ENCODE results near the gene HIGD1C. TPM values are rescaled to one million over a fixed set of nuclear protein-coding genes. Genes with fewer than 3 reads are reported as not detected.

HIGD1C gene
- total and polyA plus RNA-seq, 2 donors (not counting 1 experiment from before 2014, with no cell fraction given) = not detected

- H3K36me3 ChIP-seq (ENCODE audit: control insufficient read depth, insufficient read depth, low read length) = no peaks in the 10 kb centered on the region
- peak overlapping the region; percentile 18 for H3K27ac ChIP-seq (ENCODE audit: insufficient read depth, low read length)
- peak overlapping the region; percentile 85 for H2AFZ ChIP-seq (ENCODE audit: low read length)
- H3K4me1 ChIP-seq (ENCODE audit: control insufficient read depth, extremely low read depth, insufficient read depth, low read length) = peaks cover 4% of the 10 kb centered on the region
- H4K20me1 ChIP-seq (ENCODE audit: control insufficient read depth, extremely low read depth, insufficient read depth, low read length) = no peaks in the 10 kb centered on the region
- H3K4me2 ChIP-seq (ENCODE audit: extremely low read depth, insufficient read depth, low read length) = peak overlapping the region; percentile 61
- no peaks in the 10 kb centered on the region for H3K9me3 ChIP-seq (ENCODE audit: control insufficient read depth, insufficient read depth, low read depth, low read length)
- H3K9ac ChIP-seq (ENCODE audit: insufficient read depth, low read length) = no peak overlapping the region
- no peak for TF ChIP-seq EZH2 (IDR thresholded peaks at IDR 0.05; ENCODE audit: low read length, missing control alignments)
- TF ChIP-seq CTCF (conservative IDR thresholded peaks at IDR 0.05 in 1 of 2, IDR thresholded peaks at IDR 0.05 in 1 of 2; ENCODE audit: low read depth in 1 of 2, low read length in 2 of 2) = no peak
- peaks cover 3% of the 10 kb centered on the region for H3K79me2 ChIP-seq (ENCODE audit: control insufficient read depth, insufficient read depth, low read length)
- peak overlapping the region; percentile 68 to 92 (median 90) for H3K4me3 ChIP-seq (replicated peaks in 1 of 4; ENCODE audit: control extremely low read depth in 1 of 4, insufficient read depth in 1 of 4, low read depth in 3 of 4, low read length in 4 of 4)
- no peaks in the 10 kb centered on the region for H3K27me3 ChIP-seq (ENCODE audit: control insufficient read depth, insufficient read depth, low read length)
- peak; percentile 91 to 99 for DNase-seq (ENCODE audit: low read depth in 2 of 2)
These were observed 27.7 kb upstream of the HIGD1C start for GRCh38 chr12:50924439-50925341.

- Histone ChIP-seq H3K9ac (ENCODE audit: insufficient read depth, low read length) (no peak overlapping the region), H3K27ac (ENCODE audit: insufficient read depth, low read length) (no peak overlapping the region), H4K20me1 (ENCODE audit: control insufficient read depth, extremely low read depth, insufficient read depth, low read length) (no peaks in the 10 kb centered on the region)
These were observed 27.0 kb upstream of the HIGD1C start for GRCh38 chr12:50925342-50925651.

More at GRCh38 chr12:50925342-50925651, 27.0 kb upstream of the HIGD1C start:
- no peaks in the 10 kb centered on the region for H3K9me3 ChIP-seq (ENCODE audit: control insufficient read depth, insufficient read depth, low read depth, low read length)
- no peak for DNase-seq (ENCODE audit: low read depth in 2 of 2)
- no peaks in the 10 kb centered on the region for H3K27me3 ChIP-seq (ENCODE audit: control insufficient read depth, insufficient read depth, low read length)
- no peak for TF ChIP-seq EZH2 (IDR thresholded peaks at IDR 0.05; ENCODE audit: low read length, missing control alignments)
- no peak for TF ChIP-seq CTCF (conservative IDR thresholded peaks at IDR 0.05 in 1 of 2, IDR thresholded peaks at IDR 0.05 in 1 of 2; ENCODE audit: low read depth in 1 of 2, low read length in 2 of 2)
- peaks cover 4% of the 10 kb centered on the region for H3K4me1 ChIP-seq (ENCODE audit: control insufficient read depth, extremely low read depth, insufficient read depth, low read length)
- H3K36me3 ChIP-seq (ENCODE audit: control insufficient read depth, insufficient read depth, low read length) = no peaks in the 10 kb centered on the region
- H2AFZ ChIP-seq (ENCODE audit: low read length) = peak overlapping the region; percentile 85
- peak overlapping the region; percentile 68 to 92 (median 90) for H3K4me3 ChIP-seq (replicated peaks in 1 of 4; ENCODE audit: control extremely low read depth in 1 of 4, insufficient read depth in 1 of 4, low read depth in 3 of 4, low read length in 4 of 4)
- peak overlapping the region; percentile 61 for H3K4me2 ChIP-seq (ENCODE audit: extremely low read depth, insufficient read depth, low read length)
- H3K79me2 ChIP-seq (ENCODE audit: control insufficient read depth, insufficient read depth, low read length) = peaks cover 3% of the 10 kb centered on the region
